IMR-90 (cell line): ENCODE data around the gene MRPL12. TPM values are rescaled to one million over a fixed set of nuclear protein-coding genes. Genes with fewer than 3 reads are reported as not detected.

Experiments used
- ATAC-seq: fragments of 200-7000 bp; cut with Tn5 transposase; 2 replicates; pipeline ENCODE4 v1.9.1; 2020; ENCODE audit warnings: low read depth, mild to moderate bottlenecking, moderate library complexity
- BruUV-seq: library from RNA; stranded (reverse); fragments of 400-500 nt; replicated peaks from 2 replicates; lab custom pipeline; 2021; lab: Mats Ljungman, UMichigan
- CTCF ChIA-PET: fragments of 300-600 bp; formaldehyde crosslinking; extraction: SDS; loops from one replicate; lab custom pipeline; 2021; ENCODE audit warnings: antibody characterized with exemption; lab: Yijun Ruan, JAX
- POLR2A ChIA-PET: fragments of 300-600 bp; sonication (Branson Sonifier 250); formaldehyde crosslinking; loops from one replicate; lab custom pipeline; 2022; ENCODE audit warnings: antibody characterized with exemption; ENCODE audit not compliant: unreplicated experiment; lab: Charles Lee
- DNase-seq: peaks from one replicate; pipeline ENCODE4 v3.0.0; 2013
- H2AFZ ChIP-seq: replicated peaks from 2 replicates; pipeline ENCODE3; 2013; ENCODE audit warnings: low read length, mild to moderate bottlenecking; ENCODE audit not compliant: poor library complexity
- H2AK5ac ChIP-seq: 2 replicates; pipeline ENCODE4 v1.6.1; 2013; ENCODE audit warnings: low read depth, low read length, inconsistent platforms
- H2AK9ac ChIP-seq: replicated peaks from 2 replicates; pipeline ENCODE3; 2013; ENCODE audit warnings: mild to moderate bottlenecking, low read depth, low read length, moderate library complexity; ENCODE audit not compliant: poor library complexity
- H2BK120ac ChIP-seq: 2 replicates; pipeline ENCODE4 v1.6.1; 2013; ENCODE audit warnings: low read depth, low read length, inconsistent platforms
- H2BK15ac ChIP-seq: 3 replicates; pipeline ENCODE4 v1.6.1; 2013; ENCODE audit warnings: low read depth, low read length, inconsistent platforms
- H2BK20ac ChIP-seq: 2 replicates; pipeline ENCODE4 v1.6.1; 2013; ENCODE audit warnings: low read depth, mild to moderate bottlenecking, inconsistent platforms, low read length, moderate library complexity
- H2BK5ac ChIP-seq: 2 replicates; pipeline ENCODE4 v1.6.1; 2013; ENCODE audit warnings: mild to moderate bottlenecking, low read depth, low read length, inconsistent platforms; ENCODE audit not compliant: poor library complexity, severe bottlenecking
- H3K14ac ChIP-seq: replicated peaks from 2 replicates; pipeline ENCODE4 v1.6.1; 2013; ENCODE audit warnings: low read depth, low read length, inconsistent platforms
- H3K18ac ChIP-seq: 2 replicates; pipeline ENCODE4 v1.6.1; 2013; ENCODE audit warnings: low read depth, low read length, control low read depth
- H3K23ac ChIP-seq: 2 replicates; pipeline ENCODE4 v1.6.1; 2013; ENCODE audit warnings: low read depth, low read length, inconsistent platforms
- H3K27ac ChIP-seq: 2 replicates; pipeline ENCODE4 v1.5.1; 2013; ENCODE audit warnings: mild to moderate bottlenecking, control low read depth, low read length; ENCODE audit not compliant: insufficient read depth
- H3K27me3 ChIP-seq: 2 replicates; pipeline ENCODE4 v1.6.1; 2013; ENCODE audit warnings: low read length; ENCODE audit not compliant: control insufficient read depth, insufficient read depth
- H3K36me3 ChIP-seq: 2 replicates; pipeline ENCODE4 v1.6.1; 2013; ENCODE audit warnings: low read length, mixed read lengths; ENCODE audit not compliant: control insufficient read depth, insufficient read depth
- H3K4ac ChIP-seq: 2 replicates; pipeline ENCODE4 v1.6.1; 2013; ENCODE audit warnings: low read depth, low read length, inconsistent platforms
- H3K4me1 ChIP-seq: 2 replicates; pipeline ENCODE4 v1.6.1; 2013; ENCODE audit warnings: low read length, mixed read lengths; ENCODE audit not compliant: control insufficient read depth, insufficient read depth
- H3K4me2 ChIP-seq: 2 replicates; pipeline ENCODE4 v1.6.1; 2013; ENCODE audit warnings: low read depth, mild to moderate bottlenecking, control low read depth, low read length, moderate library complexity
- H3K4me3 ChIP-seq: 2 replicates; pipeline ENCODE4 v1.5.1; 2013; ENCODE audit warnings: low read depth, mild to moderate bottlenecking, control low read depth, low read length, moderate library complexity; ENCODE audit not compliant: insufficient read depth
- H3K56ac ChIP-seq: 2 replicates; pipeline ENCODE4 v1.6.1; 2013; ENCODE audit warnings: low read length, inconsistent platforms; ENCODE audit not compliant: insufficient read depth; ENCODE audit errors: extremely low read depth
- H3K79me1 ChIP-seq, 2 experiments: 2 replicates each; pipeline ENCODE4 v1.6.1; 2013; ENCODE audit warnings: low read length in 2 of 2, inconsistent platforms in 1 of 2, low read depth in 1 of 2
- H3K9ac ChIP-seq: 2 replicates; pipeline ENCODE4 v1.6.1; 2013; ENCODE audit warnings: low read depth, low read length, control low read depth
- H3K9me1 ChIP-seq: 2 replicates; pipeline ENCODE4 v1.6.1; 2013; ENCODE audit warnings: low read length, inconsistent platforms; ENCODE audit not compliant: insufficient read depth
- H3K9me3 ChIP-seq: 2 replicates; pipeline ENCODE4 v1.6.1; 2013; ENCODE audit warnings: low read length; ENCODE audit not compliant: control insufficient read depth, insufficient read depth
- H4K20me1 ChIP-seq: 2 replicates; pipeline ENCODE4 v1.6.1; 2013; ENCODE audit warnings: low read length, inconsistent platforms; ENCODE audit not compliant: insufficient read depth
- H4K5ac ChIP-seq: 2 replicates; pipeline ENCODE4 v1.6.1; 2013; ENCODE audit warnings: mild to moderate bottlenecking, low read depth, low read length, control low read depth
- H4K8ac ChIP-seq, 2 experiments: 2 replicates each; pipeline ENCODE4 v1.6.1; 2013; ENCODE audit warnings: low read depth in 2 of 2, low read length in 2 of 2, control low read depth in 1 of 2, inconsistent platforms in 1 of 2
- H4K91ac ChIP-seq: 2 replicates; pipeline ENCODE4 v1.6.1; 2013; ENCODE audit warnings: low read depth, low read length, inconsistent platforms; ENCODE audit not compliant: insufficient read depth
- BHLHE40 ChIP-seq: fragments of 150-350 bp; IDR thresholded peaks from 2 replicates; pipeline ENCODE4 v1.6.1; 2016; ENCODE audit warnings: mild to moderate bottlenecking, low read depth, low read length
- CEBPB ChIP-seq: IDR thresholded peaks from 2 replicates; pipeline ENCODE4 v1.6.1; 2012; ENCODE audit warnings: low read depth, low read length, improper control_type of control experiment
- CHD1 ChIP-seq: IDR thresholded peaks from 2 replicates; pipeline ENCODE4 v1.6.1; 2012; ENCODE audit warnings: low read depth, low read length, improper control_type of control experiment
- CTCF ChIP-seq: conservative IDR thresholded peaks from 2 replicates; pipeline ENCODE4 v1.5.1; 2012; ENCODE audit warnings: mild to moderate bottlenecking, low read depth, low read length, improper control_type of control experiment
- ELK1 ChIP-seq: fragments of 150-350 bp; IDR thresholded peaks from 2 replicates; pipeline ENCODE4 v1.6.1; 2016; ENCODE audit warnings: low read depth, mild to moderate bottlenecking, low read length, moderate library complexity, borderline replicate concordance
- FOS ChIP-seq: fragments of 150-350 bp; IDR thresholded peaks from 2 replicates; pipeline ENCODE4 v1.6.1; 2016; ENCODE audit warnings: low read depth, low read length
- MAFK ChIP-seq: IDR thresholded peaks from 2 replicates; pipeline ENCODE4 v1.6.1; 2012; ENCODE audit warnings: low read depth, low read length, improper control_type of control experiment
- MAZ ChIP-seq: IDR thresholded peaks from 2 replicates; pipeline ENCODE4 v1.6.1; 2012; ENCODE audit warnings: low read depth, mild to moderate bottlenecking, low read length, improper control_type of control experiment, moderate library complexity, borderline replicate concordance
- MXI1 ChIP-seq: IDR thresholded peaks from 2 replicates; pipeline ENCODE4 v1.6.1; 2012; ENCODE audit warnings: low read depth, mild to moderate bottlenecking, low read length, moderate library complexity, borderline replicate concordance
- NFE2L2 ChIP-seq: fragments of 150-350 bp; IDR thresholded peaks from 2 replicates; pipeline ENCODE4 v1.6.1; 2016; ENCODE audit warnings: low read depth, mild to moderate bottlenecking, low read length
- POLR2A ChIP-seq: IDR thresholded peaks from 2 replicates; pipeline ENCODE4 v1.6.1; 2012; ENCODE audit warnings: mild to moderate bottlenecking, low read depth, low read length
- RAD21 ChIP-seq: IDR thresholded peaks from 2 replicates; pipeline ENCODE4 v1.6.1; 2012; ENCODE audit warnings: low read length, improper control_type of control experiment
- RCOR1 ChIP-seq: IDR thresholded peaks from 2 replicates; pipeline ENCODE4 v1.6.1; 2012; ENCODE audit warnings: mild to moderate bottlenecking, low read length, improper control_type of control experiment; ENCODE audit not compliant: insufficient replicate concordance
- RFX5 ChIP-seq: IDR thresholded peaks from 2 replicates; pipeline ENCODE4 v1.8.0; 2012; ENCODE audit warnings: low read depth, mild to moderate bottlenecking, low read length, moderate library complexity
- SMC3 ChIP-seq: fragments of 150-350 bp; IDR thresholded peaks from 2 replicates; pipeline ENCODE4 v1.6.1; 2016; ENCODE audit warnings: low read depth, mild to moderate bottlenecking, antibody characterized with exemption, low read length, moderate library complexity
- USF2 ChIP-seq: fragments of 150-350 bp; IDR thresholded peaks from 2 replicates; pipeline ENCODE4 v1.6.1; 2017; ENCODE audit warnings: mild to moderate bottlenecking, antibody characterized with exemption, low read length, low read depth
- WGBS, 2 experiments: methylation state at CpG; one replicate each; pipeline versions ENCODE4 v1.1.5 to v1.1.7; 2013; ENCODE audit warnings: missing lambda C conversion rate in 2 of 2; ENCODE audit not compliant: insufficient read length in 1 of 2; ENCODE audit errors: extremely low coverage in 2 of 2; 5-methylcytosine and 5-hydroxymethylcytosine counted together
- dilution Hi-C: fragments of 300-500 bp; cut with HindIII; formaldehyde crosslinking; loops from one replicate; pipeline ENCODE4 v1.14.3; 2018; ENCODE audit warnings: low sequenced_read_pairs; ENCODE audit not compliant: unreplicated experiment
- in situ Hi-C: fragments of 300-500 bp; cut with MboI; formaldehyde crosslinking; loops from 3 replicates; pipeline ENCODE4 v1.14.3; 2019; ENCODE audit warnings: low sequenced_read_pairs, inconsistent platforms, mixed read lengths
- intact Hi-C: fragments of 100-400 bp; cut with micrococcal nuclease; formaldehyde crosslinking; loops from 2 replicates; pipeline ENCODE4 v1.10.0; 2022
- polyA plus RNA-seq, 3 experiments: library from polyadenylated mRNA; depleted of rRNA; stranded (reverse); fragments of >200 nt; gene quantifications; 2 replicates each; pipeline ENCODE4 v1.2.3, GENCODE V29; 2012; ENCODE audit warnings: low replicate concordance in 1 of 3
- total RNA-seq: library from RNA; depleted of rRNA; stranded (reverse); fragments of >200 nt; gene quantifications from 2 replicates; pipeline ENCODE4 v1.2.3, GENCODE V29; 2012

Gene MRPL12
- total and polyA plus RNA-seq, 2 of the 4 experiments (the other 2 are of a cell fraction) = 17.2 to 111 TPM

GRCh38 chr17:81741049-81741593 lies 38.0 kb downstream of the MRPL12 start:
- Histone ChIP-seq H4K20me1 (no peaks in the 10 kb centered on the region), H3K4me3 (no peak overlapping the region), H3K23ac (no peak overlapping the region), H3K56ac (no peak overlapping the region), H3K9ac (no peak overlapping the region), H4K91ac (no peak overlapping the region), H3K9me1 (no peaks in the 10 kb centered on the region), H3K36me3 (no peaks in the 10 kb centered on the region), H2AK9ac (no peak overlapping the region), H2BK15ac (no peak overlapping the region), H3K4me2 (no peak overlapping the region), H3K27me3 (peaks cover 4% of the 10 kb centered on the region; the same call in 1 of the 2 replicates), H3K14ac (no peak overlapping the region), H2BK20ac (no peak overlapping the region), H3K4me1 (no peaks in the 10 kb centered on the region), H4K5ac (no peak overlapping the region), H3K9me3 (no peaks in the 10 kb centered on the region), H3K79me1 (no peaks in the 10 kb centered on the region), H2AFZ (peak overlapping the region; percentile 32), H2BK5ac (no peak overlapping the region), H2BK120ac (no peak overlapping the region), H3K27ac (no peak overlapping the region), H3K18ac (no peak overlapping the region), H2AK5ac (no peak overlapping the region), H3K4ac (no peak overlapping the region), H4K8ac (no peak overlapping the region)
- in situ Hi-C loops = no loop called here
- TF ChIP-seq BHLHE40 (no peak), ELK1 (no peak), SMC3 (no peak), MXI1 (no peak), RAD21 (no peak), FOS (no peak), MAZ (no peak), POLR2A (no peak), MAFK (no peak), CEBPB (no peak), RFX5 (no peak), NFE2L2 (no peak), CHD1 (no peak), CTCF (no peak), USF2 (no peak), RCOR1 (no peak)
- intact Hi-C loops = no loop called here
- ATAC-seq (no peak; the same call in 1 of the 2 replicates), DNase-seq (no peak)
- dilution Hi-C loops = no loop called here
- ChIA-PET POLR2A (no interaction called here), CTCF (no interaction called here)
- 35% methylated on average over 10 of the region's 22 CpGs; no CpG with 5 or more reads in 1 of the 2 experiments for WGBS, 2 experiments
- no TSS peak for BruUV-seq
